Neural cell (in vitro differentiated cells): ENCODE data around the gene ASCL5. TPM values are rescaled to one million over a fixed set of nuclear protein-coding genes. Genes with fewer than 3 reads are reported as not detected.

Experiments
- H2AFZ ChIP-seq: fragments of 200-600, 300-800 bp; sonication (generic), shearing (Covaris generic); 2 replicates; pipeline ENCODE4 v1.6.0; 2014; ENCODE audit warnings: low read depth, mild to moderate bottlenecking, antibody characterized with exemption, low read length, moderate library complexity
- H3F3A ChIP-seq: fragments of 200-600 bp; shearing (Covaris generic); 2 replicates; pipeline ENCODE4 v1.6.1; 2016; ENCODE audit warnings: mild to moderate bottlenecking, moderate library complexity, mixed read lengths, antibody characterized with exemption, low read length; ENCODE audit not compliant: insufficient read depth, poor library complexity, severe bottlenecking
- H3K27ac ChIP-seq: fragments of 200-600, 300-800 bp; sonication (generic), shearing (Covaris generic); 2 replicates; pipeline ENCODE4 v1.5.1; 2014; ENCODE audit warnings: mild to moderate bottlenecking, low read length, moderate library complexity
- H3K27me3 ChIP-seq: fragments of 300-800, 200-600 bp; sonication (generic), shearing (Covaris generic); 2 replicates; pipeline ENCODE4 v1.6.0; 2014; ENCODE audit warnings: mild to moderate bottlenecking, low read depth, low read length, moderate library complexity; ENCODE audit not compliant: insufficient read depth
- H3K36me3 ChIP-seq: fragments of 300-800, 200-600 bp; sonication (generic), shearing (Covaris generic); 2 replicates; pipeline ENCODE4 v1.5.1; 2014; ENCODE audit warnings: mild to moderate bottlenecking, antibody characterized with exemption, low read length, moderate library complexity; ENCODE audit not compliant: insufficient read depth
- H3K4me2 ChIP-seq: fragments of 300-800, 200-600 bp; sonication (generic), shearing (Covaris generic); 2 replicates; pipeline ENCODE4 v1.6.0; 2014; ENCODE audit warnings: mild to moderate bottlenecking, low read length
- H3K4me3 ChIP-seq: fragments of 300-800, 200-600 bp; sonication (generic), shearing (Covaris generic); 2 replicates; pipeline ENCODE4 v1.5.1; 2014; ENCODE audit warnings: mild to moderate bottlenecking, low read length, moderate library complexity
- H3K79me2 ChIP-seq: fragments of 200-600 bp; shearing (Covaris generic); replicated peaks from 2 replicates; pipeline ENCODE4 v1.6.0; 2014; ENCODE audit warnings: mild to moderate bottlenecking, low read length, moderate library complexity; ENCODE audit not compliant: insufficient read depth
- H3K9ac ChIP-seq: fragments of 300-800, 200-600 bp; sonication (generic), shearing (Covaris generic); 2 replicates; pipeline ENCODE4 v1.6.1; 2016; ENCODE audit warnings: mild to moderate bottlenecking, low read length, mixed read lengths
- H3K9me2 ChIP-seq: fragments of 200-600 bp; shearing (Covaris generic); 2 replicates; pipeline ENCODE4 v1.6.1; 2016; ENCODE audit warnings: mild to moderate bottlenecking, low read length, mixed read lengths; ENCODE audit not compliant: insufficient read depth
- H3K9me3 ChIP-seq: fragments of 200-600, 300-800 bp; sonication (generic), shearing (Covaris generic); 2 replicates; pipeline ENCODE4 v1.6.1; 2016; ENCODE audit warnings: mild to moderate bottlenecking, mixed run types, low read length, moderate library complexity, mixed read lengths
- H4K20me1 ChIP-seq: fragments of 200-600 bp; shearing (Covaris generic); 2 replicates; pipeline ENCODE4 v1.6.1; 2016; ENCODE audit warnings: mild to moderate bottlenecking, mixed run types; ENCODE audit not compliant: insufficient read depth
- EP300 ChIP-seq: fragments of 450-650 bp; conservative IDR thresholded peaks from 2 replicates; pipeline ENCODE4 v1.6.1; 2014; ENCODE audit warnings: antibody characterized with exemption, mild to moderate bottlenecking, moderate library complexity; ENCODE audit not compliant: poor library complexity, severe bottlenecking
- EZH2 ChIP-seq: fragments of 200-600, 300-800 bp; shearing (Covaris generic), sonication (generic); IDR thresholded peaks from 2 replicates; pipeline ENCODE4 v1.6.1; 2014; ENCODE audit warnings: antibody characterized with exemption, low read length, borderline replicate concordance, mild to moderate bottlenecking; ENCODE audit not compliant: insufficient read depth, poor library complexity, severe bottlenecking
- MXI1 ChIP-seq: fragments of 450-650 bp; conservative IDR thresholded peaks from 2 replicates; pipeline ENCODE4 v1.6.1; 2014; ENCODE audit warnings: antibody characterized with exemption, mild to moderate bottlenecking; ENCODE audit not compliant: poor library complexity, severe bottlenecking
- POLR2AphosphoS5 ChIP-seq: IDR thresholded peaks from 2 replicates; pipeline ENCODE4 v1.6.1; 2012
- RAD21 ChIP-seq: fragments of 450-650 bp; conservative IDR thresholded peaks from 2 replicates; pipeline ENCODE4 v1.6.1; 2014; ENCODE audit warnings: antibody characterized with exemption, mild to moderate bottlenecking, moderate library complexity
- REST ChIP-seq: IDR thresholded peaks from 2 replicates; pipeline ENCODE4 v1.6.1; 2012; ENCODE audit warnings: borderline replicate concordance
- SMC3 ChIP-seq: fragments of 450-650 bp; conservative IDR thresholded peaks from 2 replicates; pipeline ENCODE4 v1.6.1; 2014; ENCODE audit warnings: antibody characterized with exemption, mild to moderate bottlenecking, moderate library complexity; ENCODE audit not compliant: poor library complexity
- TAF1 ChIP-seq: IDR thresholded peaks from 2 replicates; pipeline ENCODE4 v1.6.1; 2012; ENCODE audit warnings: low read depth
- polyA plus RNA-seq: library from polyadenylated mRNA; depleted of rRNA; stranded (reverse); fragments of >200 nt; gene quantifications from 2 replicates; pipeline ENCODE4 v1.2.3, GENCODE V29; 2014
- TF ChIP-seq, protein P1 (sequence below): fragments of 450-650 bp; IDR thresholded peaks from 2 replicates; pipeline ENCODE4 v1.5.1; 2014; ENCODE audit warnings: antibody characterized with exemption, mild to moderate bottlenecking, moderate library complexity; ENCODE audit not compliant: poor library complexity, severe bottlenecking

Gene ASCL5
- polyA plus RNA-seq, 1 donor from 2014 or later, result not detected

GRCh38 chr1:201156819-201157218 is 29.8 kb upstream of the ASCL5 start (continued):
- TF ChIP-seq, protein P1, sequence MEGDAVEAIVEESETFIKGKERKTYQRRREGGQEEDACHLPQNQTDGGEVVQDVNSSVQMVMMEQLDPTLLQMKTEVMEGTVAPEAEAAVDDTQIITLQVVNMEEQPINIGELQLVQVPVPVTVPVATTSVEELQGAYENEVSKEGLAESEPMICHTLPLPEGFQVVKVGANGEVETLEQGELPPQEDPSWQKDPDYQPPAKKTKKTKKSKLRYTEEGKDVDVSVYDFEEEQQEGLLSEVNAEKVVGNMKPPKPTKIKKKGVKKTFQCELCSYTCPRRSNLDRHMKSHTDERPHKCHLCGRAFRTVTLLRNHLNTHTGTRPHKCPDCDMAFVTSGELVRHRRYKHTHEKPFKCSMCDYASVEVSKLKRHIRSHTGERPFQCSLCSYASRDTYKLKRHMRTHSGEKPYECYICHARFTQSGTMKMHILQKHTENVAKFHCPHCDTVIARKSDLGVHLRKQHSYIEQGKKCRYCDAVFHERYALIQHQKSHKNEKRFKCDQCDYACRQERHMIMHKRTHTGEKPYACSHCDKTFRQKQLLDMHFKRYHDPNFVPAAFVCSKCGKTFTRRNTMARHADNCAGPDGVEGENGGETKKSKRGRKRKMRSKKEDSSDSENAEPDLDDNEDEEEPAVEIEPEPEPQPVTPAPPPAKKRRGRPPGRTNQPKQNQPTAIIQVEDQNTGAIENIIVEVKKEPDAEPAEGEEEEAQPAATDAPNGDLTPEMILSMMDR, result no peak

DNA sequence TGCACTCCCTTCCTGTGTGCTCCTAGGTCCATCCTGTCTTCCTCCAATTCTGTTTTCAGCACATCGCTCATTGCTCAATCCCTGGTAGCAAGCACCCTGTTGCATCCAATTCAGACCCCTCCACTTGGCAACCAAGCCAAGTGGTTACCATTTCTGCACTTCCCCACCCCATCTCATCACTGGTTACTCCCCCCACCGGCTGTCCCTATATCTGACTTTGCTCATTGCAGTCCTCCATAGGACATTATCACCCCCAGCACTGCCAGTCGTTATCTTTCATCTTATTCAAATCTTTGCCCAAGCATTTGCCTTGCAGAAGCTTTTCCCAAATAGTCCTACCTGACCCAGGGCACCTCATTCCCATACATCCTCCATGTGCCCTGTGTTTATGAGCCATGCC is 29.4 kb upstream of the ASCL5 start:
- TF ChIP-seq MXI1 (no peak), TAF1 (no peak), EZH2 (no peak), RAD21 (no peak), SMC3 (no peak), EP300 (no peak), REST (no peak), POLR2AphosphoS5 (no peak)
- TF ChIP-seq, protein P1, result no peak
- Histone ChIP-seq H3K9ac (no peak overlapping the region), H3K9me3 (no peaks in the 10 kb centered on the region), H3K36me3 (no peaks in the 10 kb centered on the region), H2AFZ (no peak overlapping the region), H3K79me2 (peaks cover 11% of the 10 kb centered on the region), H3K27me3 (no peaks in the 10 kb centered on the region), H3K4me3 (no peak overlapping the region), H3F3A (no peaks in the 10 kb centered on the region), H3K9me2 (no peaks in the 10 kb centered on the region), H4K20me1 (no peaks in the 10 kb centered on the region), H3K27ac (no peak overlapping the region), H3K4me2 (no peak overlapping the region)

DNA sequence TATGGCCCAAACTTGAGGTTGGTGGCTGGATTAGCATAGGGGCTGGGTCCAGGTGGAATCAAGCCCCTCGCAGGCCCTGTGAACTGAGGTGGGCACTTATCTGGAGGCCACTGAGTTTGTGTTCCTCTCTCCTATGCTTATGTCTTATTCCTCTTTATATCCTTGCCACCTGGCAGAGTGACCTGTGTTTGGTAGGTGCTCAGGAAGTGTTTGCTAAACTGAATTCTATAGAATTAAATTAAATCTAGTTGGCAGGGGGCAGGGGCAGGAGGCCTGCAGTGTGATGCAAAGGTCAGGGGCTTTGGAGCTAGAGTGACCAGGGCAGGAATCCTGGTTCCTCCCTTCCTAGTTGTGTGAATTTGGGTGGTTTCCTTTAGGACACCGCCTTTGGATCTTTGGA is 28.4 kb upstream of the ASCL5 start:
- H3K27ac ChIP-seq, result no peak overlapping the region

More for the DNA sequence above, 28.4 kb upstream of the ASCL5 start:
- TF ChIP-seq SMC3, result no peak
- TF ChIP-seq POLR2AphosphoS5, result no peak
- no peak for TF ChIP-seq EZH2
- no peak for TF ChIP-seq EP300
- TF ChIP-seq, protein P1, result no peak
- no peak for TF ChIP-seq REST
- TF ChIP-seq MXI1, result no peak
- TF ChIP-seq TAF1, result no peak
- Histone ChIP-seq H3K9me2 (no peaks in the 10 kb centered on the region), H2AFZ (no peak overlapping the region), H3K9me3 (no peaks in the 10 kb centered on the region), H3K4me2 (no peak overlapping the region), H3K27me3 (no peaks in the 10 kb centered on the region), H4K20me1 (no peaks in the 10 kb centered on the region), H3F3A (no peaks in the 10 kb centered on the region), H3K9ac (no peak overlapping the region), H3K79me2 (peaks cover 11% of the 10 kb centered on the region), H3K4me3 (no peak overlapping the region), H3K36me3 (no peaks in the 10 kb centered on the region)
